ENCODE results near the gene SNX8. TPM values are rescaled to one million over a fixed set of nuclear protein-coding genes. Genes with fewer than 3 reads are reported as not detected.

The SNX8 gene
- total and polyA plus RNA-seq, 2 of the 13 experiments (the other 11 are each of a cell fraction or from before 2014, with no cell fraction given), result 20.6 to 45.2 TPM

- CTCF ChIA-PET (ENCODE audit: low intra/inter-chr PET ratio, low total read pairs), result no interaction called here
- H2AFZ ChIP-seq (ENCODE audit: low read length), result no peak overlapping the region
- ATAC-seq (no peak), DNase-seq (ENCODE audit: low spot score) (no peak), FAIRE-seq (no peak)
- WGBS (ENCODE audit: low lambda C conversion rate), result 81% methylated on average over 12 of the region's 12 CpGs
- H3K36me3 ChIP-seq (replicated peaks in 1 of 2; ENCODE audit: control insufficient read depth in 1 of 2, insufficient read depth in 2 of 2, low read length in 2 of 2), result no peaks in the 10 kb centered on the region
- no peaks in the 10 kb centered on the region for H3K9me3 ChIP-seq (ENCODE audit: low read length)
- H3K9ac ChIP-seq (ENCODE audit: insufficient read depth, low read depth, low read length), result no peak overlapping the region
- no peak overlapping the region for H3K4me2 ChIP-seq (ENCODE audit: low read depth, low read length)
- H3K27ac ChIP-seq (ENCODE audit: extremely low read length, insufficient read depth, low read length), result no peak overlapping the region
- no peaks in the 10 kb centered on the region; a peak in 1 of 5 replicates for H3K27me3 ChIP-seq (ENCODE audit: control insufficient read depth in 1 of 2, insufficient read depth in 2 of 2, low read length in 2 of 2)
- no peak overlapping the region for H3K4me3 ChIP-seq (replicated peaks in 1 of 3; ENCODE audit: insufficient read depth in 1 of 3, low read depth in 2 of 3, low read length in 3 of 3)
- peaks cover 6% of the 10 kb centered on the region for H4K20me1 ChIP-seq (ENCODE audit: insufficient read depth, low read length)
- H3K4me1 ChIP-seq (ENCODE audit: insufficient read depth, low read length), result peaks cover 26% of the 10 kb centered on the region
- intact Hi-C loops (cut with micrococcal nuclease; ENCODE audit: unreplicated experiment), result no loop called here
- POLR2A ChIA-PET, result no interaction called here
- H3K79me2 ChIP-seq (ENCODE audit: insufficient read depth, low read length), result peaks cover 25% of the 10 kb centered on the region
- TF ChIP-seq ZNF263 (CRISPR knock-in tag; IDR thresholded peaks at IDR 0.05) (0 out of 2 replicates have a peak, but pooled peaks have one; percentile 16), REPIN1 (CRISPR knock-in tag; IDR thresholded peaks at IDR 0.05; ENCODE audit: borderline replicate concordance, low read depth) (no peak)
- no TSS peak for BruUV-seq (replicated peaks)
- in situ Hi-C loops (cut with HindIII; ENCODE audit: extremely low pct_ligation_motif_present, low pct_unique_long_range_greater_than_20kb), result no loop called here
These were observed 36.6 kb upstream of the SNX8 start for GRCh38 chr7:2350861-2351260.

- H3K36me3 ChIP-seq (replicated peaks in 1 of 2; ENCODE audit: control insufficient read depth in 1 of 2, insufficient read depth in 2 of 2, low read length in 2 of 2), result no peaks in the 10 kb centered on the region
- H3K4me1 ChIP-seq (ENCODE audit: insufficient read depth, low read length), result peaks cover 26% of the 10 kb centered on the region
- ChIA-PET CTCF (ENCODE audit: low intra/inter-chr PET ratio, low total read pairs) (no interaction called here), POLR2A (no interaction called here)
- 98% methylated on average over 8 of the region's 9 CpGs for WGBS (ENCODE audit: low lambda C conversion rate)
- H3K4me3 ChIP-seq (replicated peaks in 1 of 3; ENCODE audit: insufficient read depth in 1 of 3, low read depth in 2 of 3, low read length in 3 of 3), result no peak overlapping the region
- H2AFZ ChIP-seq (ENCODE audit: low read length), result no peak overlapping the region
- no TSS peak for BruUV-seq (replicated peaks)
- no peak overlapping the region for H3K9ac ChIP-seq (ENCODE audit: insufficient read depth, low read depth, low read length)
- ATAC-seq (no peak), DNase-seq (ENCODE audit: low spot score) (no peak), FAIRE-seq (no peak)
- no peak for TF ChIP-seq TIGD3 (CRISPR knock-in tag; IDR thresholded peaks at IDR 0.05; ENCODE audit: borderline replicate concordance)
- no peak for TF ChIP-seq MAF1 (CRISPR knock-in tag; IDR thresholded peaks at IDR 0.05; ENCODE audit: borderline replicate concordance)
- TF ChIP-seq, protein P1, sequence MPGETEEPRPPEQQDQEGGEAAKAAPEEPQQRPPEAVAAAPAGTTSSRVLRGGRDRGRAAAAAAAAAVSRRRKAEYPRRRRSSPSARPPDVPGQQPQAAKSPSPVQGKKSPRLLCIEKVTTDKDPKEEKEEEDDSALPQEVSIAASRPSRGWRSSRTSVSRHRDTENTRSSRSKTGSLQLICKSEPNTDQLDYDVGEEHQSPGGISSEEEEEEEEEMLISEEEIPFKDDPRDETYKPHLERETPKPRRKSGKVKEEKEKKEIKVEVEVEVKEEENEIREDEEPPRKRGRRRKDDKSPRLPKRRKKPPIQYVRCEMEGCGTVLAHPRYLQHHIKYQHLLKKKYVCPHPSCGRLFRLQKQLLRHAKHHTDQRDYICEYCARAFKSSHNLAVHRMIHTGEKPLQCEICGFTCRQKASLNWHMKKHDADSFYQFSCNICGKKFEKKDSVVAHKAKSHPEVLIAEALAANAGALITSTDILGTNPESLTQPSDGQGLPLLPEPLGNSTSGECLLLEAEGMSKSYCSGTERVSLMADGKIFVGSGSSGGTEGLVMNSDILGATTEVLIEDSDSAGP (CRISPR knock-in tag; IDR thresholded peaks at IDR 0.05; ENCODE audit: borderline replicate concordance), result no peak
- TF ChIP-seq STAT6 (CRISPR knock-in tag; IDR thresholded peaks at IDR 0.05; ENCODE audit: borderline replicate concordance), result no peak
- TF ChIP-seq ZZZ3 (CRISPR knock-in tag; IDR thresholded peaks at IDR 0.05; ENCODE audit: borderline replicate concordance), result no peak
- TF ChIP-seq BRF2 (CRISPR knock-in tag; IDR thresholded peaks at IDR 0.05), result no peak
- TF ChIP-seq FLYWCH1 (CRISPR knock-in tag; IDR thresholded peaks at IDR 0.05), result no peak
- no peak for TF ChIP-seq ZNF256 (CRISPR knock-in tag; conservative IDR thresholded peaks at IDR 0.05)
- TF ChIP-seq PHF5A (CRISPR knock-in tag; IDR thresholded peaks at IDR 0.05; ENCODE audit: low read depth, unreplicated experiment), result no peak
- in situ Hi-C loops (cut with HindIII; ENCODE audit: extremely low pct_ligation_motif_present, low pct_unique_long_range_greater_than_20kb) (no loop called here), intact Hi-C loops (cut with micrococcal nuclease; ENCODE audit: unreplicated experiment) (no loop called here)
- peaks cover 17% of the 10 kb centered on the region for H3K79me2 ChIP-seq (ENCODE audit: insufficient read depth, low read length)
- H4K20me1 ChIP-seq (ENCODE audit: insufficient read depth, low read length), result no peaks in the 10 kb centered on the region
- H3K27ac ChIP-seq (ENCODE audit: extremely low read length, insufficient read depth, low read length), result no peak overlapping the region
- H3K27me3 ChIP-seq (ENCODE audit: control insufficient read depth in 1 of 2, insufficient read depth in 2 of 2, low read length in 2 of 2), result no peaks in the 10 kb centered on the region
- no peak overlapping the region for H3K4me2 ChIP-seq (ENCODE audit: low read depth, low read length)
- H3K9me3 ChIP-seq (ENCODE audit: low read length), result no peaks in the 10 kb centered on the region
These were observed 35.8 kb upstream of the SNX8 start for GRCh38 chr7:2350055-2350454.

Measured in HepG2 (cell line).